HCT116 (cell line): ENCODE measurements around the gene CPNE4. TPM values are rescaled to one million over a fixed set of nuclear protein-coding genes. Genes with fewer than 3 reads are reported as not detected.

Source experiments
- ATAC-seq: fragments of 200-7000 bp; cut with Tn5 transposase; 2 replicates; pipeline ENCODE4 v1.9.1; 2020; ENCODE audit warnings: mild to moderate bottlenecking, moderate library complexity
- BruUV-seq: library from RNA; stranded (reverse); fragments of 400-500 nt; replicated peaks from 2 replicates; lab custom pipeline; 2021; lab: Mats Ljungman, UMichigan
- CTCF ChIA-PET: fragments of 300-600 bp; sonication (Branson Sonifier 250); formaldehyde crosslinking; loops from one replicate; lab custom pipeline; 2021; ENCODE audit warnings: antibody characterized with exemption; lab: Charles Lee
- POLR2A ChIA-PET: fragments of 300-600, 350-600 bp; sonication (Branson Sonifier 250); formaldehyde crosslinking; loops from one replicate; lab custom pipeline; 2021; ENCODE audit warnings: antibody characterized with exemption; lab: Charles Lee
- RAD21 ChIA-PET, 2 experiments: fragments of 300-600 bp; sonication (Branson Sonifier 250); formaldehyde crosslinking; loops; one replicate each; lab custom pipeline; 2023; ENCODE audit warnings: low total read pairs in 2 of 2; ENCODE audit not compliant: uncharacterized antibody in 2 of 2, unreplicated experiment in 2 of 2, low non-redundant PET in 1 of 2; lab: Charles Lee
- DNase-seq: peaks from one replicate; pipeline ENCODE4 v3.0.0-alpha.2; 2010; ENCODE audit warnings: low read depth, low spot score
- H2AFZ ChIP-seq: fragments of 200-600 bp; shearing (Covaris generic), sonication (generic); 2 replicates; pipeline ENCODE4 v1.6.1; 2017; ENCODE audit warnings: low read depth, mixed run types, mixed read lengths, antibody characterized with exemption, low read length; ENCODE audit not compliant: poor library complexity, severe bottlenecking
- H3K27ac ChIP-seq: 2 replicates; pipeline ENCODE4 v1.5.1; 2012; ENCODE audit warnings: low read depth, low read length
- H3K27me3 ChIP-seq: fragments of 200-600 bp; sonication (generic); 2 replicates; pipeline ENCODE4 v1.6.1; 2016; ENCODE audit warnings: mixed run types, low read length, mixed read lengths; ENCODE audit not compliant: insufficient read depth
- H3K36me3 ChIP-seq, 2 experiments: fragments of 200-500 bp in 1 of 2; fragments of 200-600 bp in 1 of 2; sonication (Bioruptor generic) in 1 of 2; sonication (generic) in 1 of 2; 2 replicates each; pipeline versions ENCODE4 v1.5.1 to v1.6.1; 2014 to 2016; ENCODE audit warnings: low read length in 2 of 2, inconsistent platforms in 1 of 2, mixed read lengths in 1 of 2, mixed run types in 1 of 2; ENCODE audit not compliant: insufficient read depth in 2 of 2, control insufficient read depth in 1 of 2
- H3K4me1 ChIP-seq, 2 experiments: fragments of 200-600 bp in 1 of 2; sonication (generic) in 1 of 2; 2 replicates each; pipeline versions ENCODE4 v1.5.1 to v1.6.1; 2012 to 2017; ENCODE audit warnings: low read length in 2 of 2, inconsistent platforms in 1 of 2, mild to moderate bottlenecking in 1 of 2, mixed read lengths in 1 of 2, mixed run types in 1 of 2, moderate library complexity in 1 of 2; ENCODE audit not compliant: insufficient read depth in 2 of 2, control insufficient read depth in 1 of 2
- H3K4me2 ChIP-seq: fragments of 200-600 bp; sonication (generic); 2 replicates; pipeline ENCODE4 v1.6.1; 2017; ENCODE audit warnings: mixed run types, low read length, mixed read lengths
- H3K4me3 ChIP-seq, 2 experiments: fragments of 200-600 bp in 1 of 2; sonication (generic) in 1 of 2; replicated peaks in 1 of 2; 2 replicates each; pipeline ENCODE4 v1.5.1; 2011 to 2016; ENCODE audit warnings: low read length in 2 of 2, control low read depth in 1 of 2, low read depth in 1 of 2, mild to moderate bottlenecking in 1 of 2, mixed read lengths in 1 of 2, mixed run types in 1 of 2
- H3K79me2 ChIP-seq: fragments of 200-600 bp; sonication (generic); 2 replicates; pipeline ENCODE4 v1.6.1; 2017; ENCODE audit warnings: mild to moderate bottlenecking, mixed run types, low read length, moderate library complexity, mixed read lengths; ENCODE audit not compliant: insufficient read depth
- H3K9ac ChIP-seq: fragments of 200-600 bp; sonication (generic); 2 replicates; pipeline ENCODE4 v1.6.1; 2016; ENCODE audit warnings: low read length, mixed read lengths
- H3K9me2 ChIP-seq: fragments of 200-600 bp; sonication (generic), shearing (Covaris generic); 2 replicates; pipeline ENCODE4 v1.6.1; 2017; ENCODE audit warnings: mixed run types, mild to moderate bottlenecking, moderate library complexity; ENCODE audit not compliant: insufficient read depth
- H3K9me3 ChIP-seq, 2 experiments: fragments of 200-500 bp in 1 of 2; fragments of 200-600 bp in 1 of 2; sonication (Bioruptor generic) in 1 of 2; sonication (generic) in 1 of 2; 2 replicates each; pipeline ENCODE4 v1.6.1; 2014 to 2017; ENCODE audit warnings: low read length in 2 of 2, mixed read lengths in 2 of 2, inconsistent platforms in 1 of 2, low read depth in 1 of 2, mild to moderate bottlenecking in 1 of 2, mixed run types in 1 of 2, moderate library complexity in 1 of 2; ENCODE audit not compliant: control insufficient read depth in 1 of 2, insufficient read depth in 1 of 2
- H4K20me1 ChIP-seq: fragments of 200-600 bp; sonication (generic), shearing (Covaris generic); 2 replicates; pipeline ENCODE4 v1.6.1; 2017; ENCODE audit warnings: mixed run types, mild to moderate bottlenecking, moderate library complexity; ENCODE audit not compliant: insufficient read depth
- CBX3 ChIP-seq: IDR thresholded peaks from 2 replicates; pipeline ENCODE4 v1.6.1; 2012; ENCODE audit warnings: low read depth
- CTCF ChIP-seq, 3 experiments: fragments of 200-600 bp in 1 of 3; sonication (generic) in 1 of 3; IDR thresholded peaks in 2 of 3; conservative IDR thresholded peaks in 1 of 3; 2 replicates each; pipeline ENCODE4 v1.5.1; 2012 to 2017; ENCODE audit warnings: low read depth in 2 of 3, low read length in 2 of 3, antibody characterized with exemption in 1 of 3, borderline replicate concordance in 1 of 3, control low read depth in 1 of 3, mild to moderate bottlenecking in 1 of 3, mixed read lengths in 1 of 3, mixed run types in 1 of 3, moderate library complexity in 1 of 3; ENCODE audit not compliant: insufficient read depth in 1 of 3
- EGR1 ChIP-seq: IDR thresholded peaks from 2 replicates; pipeline ENCODE4 v1.6.1; 2012; ENCODE audit warnings: low read depth
- ELF1 ChIP-seq: IDR thresholded peaks from 2 replicates; pipeline ENCODE4 v1.6.1; 2012; ENCODE audit warnings: low read depth, borderline replicate concordance
- EZH2 ChIP-seq: fragments of 200-600 bp; sonication (generic); IDR thresholded peaks from 2 replicates; pipeline ENCODE4 v1.6.1; 2017; ENCODE audit warnings: antibody characterized with exemption, mixed run types
- EZH2phosphoT487 ChIP-seq: fragments of 200-600 bp; IDR thresholded peaks from 2 replicates; pipeline ENCODE4 v1.6.1; 2018; ENCODE audit warnings: antibody characterized with exemption, borderline replicate concordance
- FOSL1 ChIP-seq: IDR thresholded peaks from 2 replicates; pipeline ENCODE4 v1.6.1; 2012; ENCODE audit warnings: low read depth
- JUND ChIP-seq: IDR thresholded peaks from 2 replicates; pipeline ENCODE4 v1.6.1; 2012
- POLR2A ChIP-seq: IDR thresholded peaks from 2 replicates; pipeline ENCODE4 v1.7.0; 2011; ENCODE audit warnings: borderline replicate concordance; ENCODE audit not compliant: insufficient read depth, insufficient read length; ENCODE audit errors: extremely low read depth
- POLR2AphosphoS5 ChIP-seq: IDR thresholded peaks from 2 replicates; pipeline ENCODE4 v1.6.1; 2011; ENCODE audit warnings: mild to moderate bottlenecking, low read depth, low read length, moderate library complexity
- RAD21 ChIP-seq: IDR thresholded peaks from 2 replicates; pipeline ENCODE4 v1.6.1; 2012; ENCODE audit warnings: low read depth, mild to moderate bottlenecking
- SP1 ChIP-seq: IDR thresholded peaks from 2 replicates; pipeline ENCODE4 v1.6.1; 2012; ENCODE audit warnings: low read depth
- intact Hi-C: fragments of 100-400 bp; cut with micrococcal nuclease; formaldehyde crosslinking; loops from 2 replicates; pipeline ENCODE4 v1.10.0; 2022
- total RNA-seq: library from RNA; stranded (reverse); gene quantifications from one replicate; pipeline ENCODE4 v1.2.1, GENCODE V29; 2021; ENCODE audit not compliant: unreplicated experiment
- TF ChIP-seq, protein P1 (sequence below): IDR thresholded peaks from 2 replicates; pipeline ENCODE4 v1.6.1; 2012
- TF ChIP-seq, protein P2 (sequence below): IDR thresholded peaks from 2 replicates; pipeline ENCODE4 v1.6.1; 2012; ENCODE audit warnings: low read depth

Gene CPNE4
- total RNA-seq, 1 experiment from 2014 or later, result not detected

DNA sequence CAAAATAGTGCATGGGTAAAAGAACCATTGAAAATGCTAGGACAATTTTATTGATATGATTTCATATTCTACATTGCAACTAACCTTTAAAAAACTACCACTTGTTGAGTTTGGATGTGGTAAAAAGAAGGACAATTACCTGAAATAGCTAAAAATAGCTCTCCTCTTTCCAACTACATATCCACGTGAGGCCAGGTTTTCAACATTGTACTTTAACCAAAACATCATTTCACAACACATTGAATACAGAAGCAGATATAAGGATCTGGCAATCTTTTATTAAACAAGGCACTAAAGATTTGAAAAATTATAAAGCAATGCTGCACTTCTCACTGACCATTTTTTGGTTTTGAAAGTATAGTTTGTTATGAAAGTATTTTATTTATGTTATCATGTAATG, 504.0 kb downstream of the CPNE4 start:
- DNase-seq, result no peak
- Histone ChIP-seq H3K27ac (no peak overlapping the region), H3K79me2 (no peaks in the 10 kb centered on the region), H4K20me1 (no peaks in the 10 kb centered on the region), H3K9me3 (no peaks in the 10 kb centered on the region), H3K27me3 (peaks cover 28% of the 10 kb centered on the region), H3K36me3 (no peaks in the 10 kb centered on the region), H3K9ac (no peak overlapping the region), H3K9me2 (no peaks in the 10 kb centered on the region), H2AFZ (no peak overlapping the region), H3K4me1 (no peaks in the 10 kb centered on the region), H3K4me2 (no peak overlapping the region), H3K4me3 (no peak overlapping the region)
- ChIA-PET CTCF (no interaction called here), POLR2A (no interaction called here), RAD21 (no interaction called here)
- TF ChIP-seq EGR1 (no peak), JUND (no peak), EZH2phosphoT487 (no peak), ELF1 (no peak), POLR2AphosphoS5 (no peak)
- TF ChIP-seq, protein P1, sequence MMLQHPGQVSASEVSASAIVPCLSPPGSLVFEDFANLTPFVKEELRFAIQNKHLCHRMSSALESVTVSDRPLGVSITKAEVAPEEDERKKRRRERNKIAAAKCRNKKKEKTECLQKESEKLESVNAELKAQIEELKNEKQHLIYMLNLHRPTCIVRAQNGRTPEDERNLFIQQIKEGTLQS, result no peak
- ATAC-seq, result no peak
- no TSS peak for BruUV-seq
- intact Hi-C loops, result no loop called here

GRCh38 chr3:131530388-131530787, 504.4 kb downstream of the CPNE4 start:
- RAD21 ChIA-PET, result no interaction called here
- H3K9me3 ChIP-seq, result no peaks in the 10 kb centered on the region
- H2AFZ ChIP-seq, result no peak overlapping the region
- CTCF ChIA-PET, result no interaction called here
- DNase-seq, result no peak
- no peak overlapping the region for H3K4me3 ChIP-seq
- H3K4me2 ChIP-seq, result no peak overlapping the region
- BruUV-seq, result no TSS peak
- H3K79me2 ChIP-seq, result no peaks in the 10 kb centered on the region
- no peak overlapping the region for H3K27ac ChIP-seq
- H3K36me3 ChIP-seq, result no peaks in the 10 kb centered on the region
- no peak for ATAC-seq
- peaks cover 28% of the 10 kb centered on the region for H3K27me3 ChIP-seq
- intact Hi-C loops, result no loop called here
- H3K9ac ChIP-seq, result no peak overlapping the region
- H3K4me1 ChIP-seq, result no peaks in the 10 kb centered on the region
- POLR2A ChIA-PET, result no interaction called here
- H4K20me1 ChIP-seq, result no peaks in the 10 kb centered on the region
- H3K9me2 ChIP-seq, result no peaks in the 10 kb centered on the region
- TF ChIP-seq, protein P2, sequence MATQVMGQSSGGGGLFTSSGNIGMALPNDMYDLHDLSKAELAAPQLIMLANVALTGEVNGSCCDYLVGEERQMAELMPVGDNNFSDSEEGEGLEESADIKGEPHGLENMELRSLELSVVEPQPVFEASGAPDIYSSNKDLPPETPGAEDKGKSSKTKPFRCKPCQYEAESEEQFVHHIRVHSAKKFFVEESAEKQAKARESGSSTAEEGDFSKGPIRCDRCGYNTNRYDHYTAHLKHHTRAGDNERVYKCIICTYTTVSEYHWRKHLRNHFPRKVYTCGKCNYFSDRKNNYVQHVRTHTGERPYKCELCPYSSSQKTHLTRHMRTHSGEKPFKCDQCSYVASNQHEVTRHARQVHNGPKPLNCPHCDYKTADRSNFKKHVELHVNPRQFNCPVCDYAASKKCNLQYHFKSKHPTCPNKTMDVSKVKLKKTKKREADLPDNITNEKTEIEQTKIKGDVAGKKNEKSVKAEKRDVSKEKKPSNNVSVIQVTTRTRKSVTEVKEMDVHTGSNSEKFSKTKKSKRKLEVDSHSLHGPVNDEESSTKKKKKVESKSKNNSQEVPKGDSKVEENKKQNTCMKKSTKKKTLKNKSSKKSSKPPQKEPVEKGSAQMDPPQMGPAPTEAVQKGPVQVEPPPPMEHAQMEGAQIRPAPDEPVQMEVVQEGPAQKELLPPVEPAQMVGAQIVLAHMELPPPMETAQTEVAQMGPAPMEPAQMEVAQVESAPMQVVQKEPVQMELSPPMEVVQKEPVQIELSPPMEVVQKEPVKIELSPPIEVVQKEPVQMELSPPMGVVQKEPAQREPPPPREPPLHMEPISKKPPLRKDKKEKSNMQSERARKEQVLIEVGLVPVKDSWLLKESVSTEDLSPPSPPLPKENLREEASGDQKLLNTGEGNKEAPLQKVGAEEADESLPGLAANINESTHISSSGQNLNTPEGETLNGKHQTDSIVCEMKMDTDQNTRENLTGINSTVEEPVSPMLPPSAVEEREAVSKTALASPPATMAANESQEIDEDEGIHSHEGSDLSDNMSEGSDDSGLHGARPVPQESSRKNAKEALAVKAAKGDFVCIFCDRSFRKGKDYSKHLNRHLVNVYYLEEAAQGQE, result no peak
- TF ChIP-seq CBX3 (no peak), FOSL1 (no peak), POLR2A (no peak), EZH2phosphoT487 (no peak), SP1 (no peak), CTCF (IDR thresholded peaks at IDR 0.05 in 2 of 3, conservative IDR thresholded peaks at IDR 0.05 in 1 of 3; ENCODE audit: borderline replicate concordance in 1 of 3, insufficient read depth in 1 of 3, low read depth in 2 of 3, low read length in 2 of 3) (no peak), JUND (no peak), EGR1 (no peak), EZH2 (no peak), RAD21 (no peak)
